Mucosa of rectum (tissue), 2 donors: ENCODE measurements around the gene GRSF1.
"Not testable (repeated sequence)": the region's sequence is repeated elsewhere in the genome, so short reads cannot be mapped to it uniquely, and the experiment has no call there.

Experiments
- H3K27ac ChIP-seq, 2 donors: one replicate each; pipeline ENCODE4 v1.7.0; 2013; ENCODE audit warnings: inconsistent platforms in 2 of 2, low read depth in 2 of 2, low read length in 2 of 2
- H3K27me3 ChIP-seq, 2 donors: one replicate each; pipeline ENCODE4 v1.7.0; 2013; ENCODE audit warnings: low read length in 2 of 2; ENCODE audit not compliant: control insufficient read depth in 2 of 2, insufficient read depth in 2 of 2
- H3K36me3 ChIP-seq, 2 donors: one replicate each; pipeline ENCODE4 v1.7.0; 2013; ENCODE audit warnings: low read length in 2 of 2; ENCODE audit not compliant: control insufficient read depth in 2 of 2, insufficient read depth in 2 of 2
- H3K4me1 ChIP-seq, 2 donors: one replicate each; pipeline ENCODE4 v1.7.0; 2013; ENCODE audit warnings: low read length in 2 of 2, mild to moderate bottlenecking in 1 of 2; ENCODE audit not compliant: control insufficient read depth in 2 of 2, insufficient read depth in 2 of 2
- H3K4me3 ChIP-seq, 2 donors: one replicate each; pipeline ENCODE4 v1.7.0; 2013; ENCODE audit warnings: low read length in 2 of 2
- H3K9ac ChIP-seq, 2 donors: one replicate each; pipeline ENCODE4 v1.7.0; 2013; ENCODE audit warnings: low read length in 2 of 2, low read depth in 1 of 2, mild to moderate bottlenecking in 1 of 2
- H3K9me3 ChIP-seq, 2 donors: one replicate each; pipeline ENCODE4 v1.7.0; 2013; ENCODE audit warnings: low read length in 2 of 2; ENCODE audit not compliant: control insufficient read depth in 2 of 2
- donor health status: healthy.
- donor health status: Normal muscosa, but diverticular disease.

Gene GRSF1

DNA sequence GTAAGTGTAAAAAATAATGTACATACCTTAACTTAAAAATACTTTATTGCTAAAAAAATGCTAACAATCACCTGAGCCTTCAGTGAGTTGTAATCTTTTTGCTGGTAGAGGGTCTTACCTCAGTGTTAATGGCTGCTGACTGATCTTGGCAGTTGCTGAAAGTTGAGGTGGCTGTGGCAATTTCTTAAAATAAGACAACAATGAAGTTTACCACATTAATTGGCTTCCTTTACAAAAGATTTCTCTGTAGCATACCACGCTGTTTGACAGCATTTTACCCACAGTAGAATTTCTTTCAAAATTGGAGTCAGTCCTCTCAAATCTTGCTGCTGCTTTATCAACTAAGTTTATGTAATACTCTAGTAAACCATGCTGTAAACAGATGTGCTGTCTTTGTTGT lies 70.3 kb downstream of the GRSF1 start:
- H3K36me3 ChIP-seq = peaks cover 20 to 32% of the 10 kb centered on the region in 2 donors
- not testable (repeated sequence) for H3K27ac ChIP-seq, H3K4me3 ChIP-seq

DNA sequence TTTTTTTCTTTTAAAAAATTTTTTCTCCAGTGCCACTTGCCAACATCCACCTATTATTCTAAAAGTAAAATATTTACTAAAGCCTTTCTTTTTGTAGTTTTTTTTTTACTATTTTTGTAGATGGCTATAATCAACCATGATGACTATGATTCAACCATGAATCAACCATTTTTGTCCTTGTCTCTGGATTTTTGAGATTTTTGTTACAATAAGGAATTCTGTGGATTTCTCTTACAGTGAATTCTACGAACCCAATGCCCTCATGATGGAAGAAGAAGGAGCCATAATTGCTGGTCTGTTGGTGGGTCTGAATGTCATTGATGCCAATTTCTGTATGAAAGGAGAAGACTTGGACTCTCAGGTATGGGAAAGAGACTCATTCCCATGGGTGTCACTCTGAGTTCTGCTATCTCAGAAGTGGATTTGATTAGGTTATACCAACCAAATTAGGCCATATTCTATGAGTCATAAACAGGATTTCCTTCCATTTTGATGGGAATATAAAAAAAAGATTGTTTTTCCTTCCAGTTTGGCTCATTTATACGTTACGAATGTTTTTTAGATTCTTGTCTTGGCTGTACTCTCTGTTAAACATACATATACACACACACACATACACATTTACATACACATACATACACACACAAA lies 71.3 kb downstream of the GRSF1 start:
- Histone ChIP-seq H3K9me3 (no peaks in the 10 kb centered on the region), H3K27ac (no peak overlapping the region), H3K27me3 (no peaks in the 10 kb centered on the region), H3K9ac (no peak overlapping the region), H3K4me1 (no peaks in the 10 kb centered on the region), H3K36me3 (peaks cover 26 to 38% of the 10 kb centered on the region in 2 donors), H3K4me3 (no peak overlapping the region)

More for the DNA sequence above, 70.3 kb downstream of the GRSF1 start:
- H3K9me3 ChIP-seq, H3K27me3 ChIP-seq, H3K9ac ChIP-seq, H3K4me1 ChIP-seq: not testable (repeated sequence)
